Mesendoderm (in vitro differentiated cells): ENCODE data around the gene TCEAL4.
"Not testable (repeated sequence)": the region's sequence is repeated elsewhere in the genome, so short reads cannot be mapped to it uniquely, and the experiment has no call there.

ENCODE experiments used
- DNase-seq: peaks from one replicate; pipeline ENCODE4 v3.0.0; 2013
- H2AK5ac ChIP-seq: 2 replicates; pipeline ENCODE4 v1.6.1; 2013; ENCODE audit warnings: low read length, inconsistent platforms
- H2BK120ac ChIP-seq: 2 replicates; pipeline ENCODE4 v1.6.1; 2013; ENCODE audit warnings: low read depth, mild to moderate bottlenecking, low read length, moderate library complexity, mixed read lengths
- H2BK15ac ChIP-seq: replicated peaks from 2 replicates; pipeline ENCODE4 v1.6.1; 2013; ENCODE audit warnings: low read depth, mild to moderate bottlenecking, moderate library complexity
- H2BK5ac ChIP-seq: 2 replicates; pipeline ENCODE4 v1.6.1; 2013; ENCODE audit warnings: low read length, inconsistent platforms
- H3K18ac ChIP-seq: 2 replicates; pipeline ENCODE4 v1.6.1; 2013; ENCODE audit warnings: mild to moderate bottlenecking, low read length, mixed read lengths
- H3K23ac ChIP-seq: one replicate; pipeline ENCODE4 v1.6.1; 2013; ENCODE audit warnings: low read length
- H3K27ac ChIP-seq: 2 replicates; pipeline ENCODE4 v1.5.1; 2013; ENCODE audit warnings: low read depth, mild to moderate bottlenecking, inconsistent platforms, low read length, moderate library complexity
- H3K27me3 ChIP-seq: 2 replicates; pipeline ENCODE4 v1.6.1; 2013; ENCODE audit warnings: low read length, control low read depth, mild to moderate bottlenecking, inconsistent platforms; ENCODE audit not compliant: insufficient read depth, poor library complexity
- H3K36me3 ChIP-seq: 2 replicates; pipeline ENCODE4 v1.6.1; 2013; ENCODE audit warnings: low read length, inconsistent platforms; ENCODE audit not compliant: control insufficient read depth, insufficient read depth
- H3K4ac ChIP-seq: one replicate; pipeline ENCODE4 v1.6.1; 2013; ENCODE audit warnings: low read depth, mild to moderate bottlenecking, low read length, moderate library complexity
- H3K4me1 ChIP-seq: 2 replicates; pipeline ENCODE4 v1.6.1; 2013; ENCODE audit warnings: low read depth, low read length, inconsistent platforms; ENCODE audit not compliant: control insufficient read depth
- H3K4me2 ChIP-seq: 2 replicates; pipeline ENCODE4 v1.6.1; 2013; ENCODE audit warnings: low read length
- H3K4me3 ChIP-seq: 2 replicates; pipeline ENCODE4 v1.5.1; 2013; ENCODE audit warnings: mild to moderate bottlenecking, low read length
- H3K56ac ChIP-seq: one replicate; pipeline ENCODE4 v1.6.1; 2013; ENCODE audit warnings: low read length
- H3K79me1 ChIP-seq: 2 replicates; pipeline ENCODE4 v1.6.1; 2013; ENCODE audit warnings: low read length, inconsistent platforms
- H3K79me2 ChIP-seq: 2 replicates; pipeline ENCODE4 v1.6.1; 2013; ENCODE audit warnings: mild to moderate bottlenecking, low read length; ENCODE audit not compliant: control insufficient read depth, insufficient read depth
- H3K9ac ChIP-seq: 2 replicates; pipeline ENCODE4 v1.6.1; 2013; ENCODE audit warnings: low read length, inconsistent platforms
- H4K5ac ChIP-seq: one replicate; pipeline ENCODE4 v1.6.1; 2013; ENCODE audit warnings: low read length
- H4K8ac ChIP-seq: one replicate; pipeline ENCODE4 v1.6.1; 2013; ENCODE audit warnings: low read depth, mild to moderate bottlenecking, control low read depth, low read length, moderate library complexity
- WGBS: extraction: QIAGEN DNeasy Blood & Tissue Kit; methylation state at CpG from one replicate; pipeline ENCODE4 v1.1.7; 2013; ENCODE audit warnings: low lambda C conversion rate, missing lambda C conversion rate; ENCODE audit not compliant: insufficient coverage; ENCODE audit errors: extremely low coverage; 5-methylcytosine and 5-hydroxymethylcytosine counted together

TCEAL4 gene

DNA sequence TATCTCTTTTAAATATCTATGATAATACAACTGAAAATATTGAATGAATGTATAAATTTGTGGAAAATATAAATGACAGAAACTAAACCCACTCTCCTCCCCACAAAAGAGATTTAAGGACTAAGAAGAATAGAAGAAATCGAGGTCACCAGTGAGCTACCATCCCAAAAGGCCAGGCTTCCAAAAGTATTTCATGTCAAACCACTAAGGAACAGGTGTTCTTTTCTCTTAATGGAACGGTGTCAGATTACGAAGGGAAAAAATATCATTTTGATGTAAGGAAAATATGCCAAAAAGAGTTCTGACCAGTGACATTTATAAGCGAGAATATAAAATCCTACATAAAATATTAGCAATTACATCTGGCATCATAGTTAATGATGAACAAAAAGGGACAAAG, 13.6 kb upstream of the TCEAL4 start:
- no peak overlapping the region for H3K27ac ChIP-seq
- no peaks in the 10 kb centered on the region for H3K4me1 ChIP-seq
- H3K79me1 ChIP-seq, result no peaks in the 10 kb centered on the region
- no peak overlapping the region for H2AK5ac ChIP-seq
- H3K79me2 ChIP-seq, result no peaks in the 10 kb centered on the region
- H4K5ac ChIP-seq, result no peak overlapping the region
- no peak overlapping the region for H3K4me2 ChIP-seq
- H2BK5ac ChIP-seq, result no peak overlapping the region
- H3K18ac ChIP-seq, result no peak overlapping the region
- H3K23ac ChIP-seq, result no peak overlapping the region
- H3K4ac ChIP-seq, result no peak overlapping the region
- no peak overlapping the region for H4K8ac ChIP-seq
- no peak overlapping the region for H3K4me3 ChIP-seq
- H3K56ac ChIP-seq, result no peak overlapping the region
- WGBS, result no CpG with 5 or more reads among the region's 4 CpGs
- DNase-seq, result no peak
- no peak overlapping the region for H2BK15ac ChIP-seq
- no peaks in the 10 kb centered on the region for H3K27me3 ChIP-seq
- no peak overlapping the region for H3K9ac ChIP-seq
- no peak overlapping the region for H2BK120ac ChIP-seq
- no peaks in the 10 kb centered on the region for H3K36me3 ChIP-seq

DNA sequence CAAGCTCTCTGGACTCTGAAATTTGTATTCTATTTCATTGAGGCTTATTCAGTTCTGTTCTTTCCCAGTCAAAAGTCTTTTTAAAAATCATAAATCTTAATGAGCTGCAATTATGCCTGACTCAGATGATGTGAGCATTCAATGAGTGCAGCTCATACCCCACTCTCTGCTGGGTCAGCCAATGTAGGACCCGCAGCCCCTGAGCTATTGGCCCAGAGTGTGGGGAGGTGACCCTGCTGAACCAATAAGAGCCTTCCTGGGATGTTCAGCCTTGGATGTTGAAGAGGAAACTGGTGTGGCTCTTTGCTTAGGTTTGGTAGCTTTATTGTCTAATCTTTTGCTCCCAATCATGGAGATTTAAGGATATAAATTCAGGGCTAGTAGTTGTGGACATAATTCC, 12.1 kb upstream of the TCEAL4 start:
- Histone ChIP-seq H3K79me1 (no peaks in the 10 kb centered on the region), H3K27ac (no peak overlapping the region), H3K23ac (no peak overlapping the region), H4K8ac (no peak overlapping the region), H3K56ac (no peak overlapping the region), H3K4ac (no peak overlapping the region), H3K36me3 (no peaks in the 10 kb centered on the region), H3K79me2 (no peaks in the 10 kb centered on the region), H3K4me2 (no peak overlapping the region), H2AK5ac (no peak overlapping the region), H3K27me3 (no peaks in the 10 kb centered on the region), H3K9ac (no peak overlapping the region), H2BK15ac (no peak overlapping the region), H3K4me3 (no peak overlapping the region), H2BK120ac (no peak overlapping the region), H4K5ac (no peak overlapping the region), H3K4me1 (no peaks in the 10 kb centered on the region), H3K18ac (no peak overlapping the region), H2BK5ac (no peak overlapping the region)
- no peak for DNase-seq
- no CpG with 5 or more reads among the region's 1 CpG for WGBS

DNA sequence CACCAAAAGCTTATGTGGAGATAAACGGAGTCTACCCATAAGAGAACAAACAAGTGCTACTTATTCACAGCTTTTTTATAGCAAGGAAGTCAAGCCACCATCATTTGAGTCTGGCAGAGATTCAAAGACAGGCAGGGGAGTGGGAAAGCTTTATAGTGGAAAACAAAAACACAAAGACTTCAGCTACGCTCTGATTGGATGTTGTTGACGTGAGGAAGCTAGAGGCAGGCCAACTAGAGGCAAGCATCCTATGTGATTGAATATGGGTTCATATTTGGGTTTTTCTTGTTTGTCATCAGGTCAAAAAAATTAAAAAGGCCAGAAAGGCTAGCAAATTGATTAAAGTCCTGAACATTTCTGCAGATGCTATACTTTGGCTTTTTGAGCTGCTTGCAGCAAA, 719 bp upstream of the TCEAL4 start:
- no peak overlapping the region for H2BK120ac ChIP-seq
- no peak overlapping the region for H2AK5ac ChIP-seq
- H3K4ac ChIP-seq, result no peak overlapping the region
- H3K27ac ChIP-seq, result no peak overlapping the region
- no peaks in the 10 kb centered on the region for H3K79me2 ChIP-seq
- H3K4me2 ChIP-seq, result no peak overlapping the region
- no peak for DNase-seq
- no peak overlapping the region for H2BK15ac ChIP-seq
- H3K23ac ChIP-seq, result no peak overlapping the region
- H3K4me3 ChIP-seq, result no peak overlapping the region
- H3K27me3 ChIP-seq, result no peaks in the 10 kb centered on the region
- no peak overlapping the region for H4K8ac ChIP-seq
- no CpG with 5 or more reads among the region's 3 CpGs for WGBS
- H3K36me3 ChIP-seq, result no peaks in the 10 kb centered on the region
- H3K9ac ChIP-seq, result no peak overlapping the region
- no peak overlapping the region for H3K56ac ChIP-seq
- H3K18ac ChIP-seq, result no peak overlapping the region
- no peaks in the 10 kb centered on the region for H3K4me1 ChIP-seq
- H2BK5ac ChIP-seq, result no peak overlapping the region
- no peaks in the 10 kb centered on the region for H3K79me1 ChIP-seq
- no peak overlapping the region for H4K5ac ChIP-seq

DNA sequence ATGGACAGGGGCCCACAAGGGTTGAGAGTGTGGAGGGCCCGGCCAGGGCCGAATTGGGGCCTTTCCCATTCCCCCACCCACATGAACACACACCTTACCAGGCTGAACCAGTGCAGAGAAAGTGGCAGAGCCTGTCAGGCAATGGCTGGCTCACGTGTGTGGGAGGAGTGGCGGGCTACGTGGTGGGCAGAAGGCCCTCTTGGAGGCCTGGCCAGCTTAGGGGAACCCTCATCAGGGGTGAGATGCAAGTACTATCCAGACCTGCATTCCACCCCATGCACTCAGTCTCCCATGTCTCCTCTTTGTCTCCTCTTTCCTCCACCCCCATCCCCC, 965 bp downstream of the TCEAL4 start:
- no CpG with 5 or more reads among the region's 5 CpGs for WGBS
- DNase-seq, result no peak
- Histone ChIP-seq H2BK15ac (no peak overlapping the region), H3K36me3 (no peaks in the 10 kb centered on the region), H3K27me3 (no peaks in the 10 kb centered on the region), H3K4me2 (peak overlapping the region; percentile 29), H3K4me3 (peak overlapping the region; percentile 67), H4K5ac (no peak overlapping the region), H3K79me1 (no peaks in the 10 kb centered on the region), H3K4ac (no peak overlapping the region), H3K27ac (no peak overlapping the region), H3K23ac (no peak overlapping the region), H2BK5ac (no peak overlapping the region), H2AK5ac (no peak overlapping the region), H3K79me2 (no peaks in the 10 kb centered on the region), H3K9ac (peak overlapping the region; percentile 86), H3K56ac (peak overlapping the region; percentile 89), H2BK120ac (no peak overlapping the region), H4K8ac (no peak overlapping the region), H3K4me1 (no peaks in the 10 kb centered on the region), H3K18ac (no peak overlapping the region)

DNA sequence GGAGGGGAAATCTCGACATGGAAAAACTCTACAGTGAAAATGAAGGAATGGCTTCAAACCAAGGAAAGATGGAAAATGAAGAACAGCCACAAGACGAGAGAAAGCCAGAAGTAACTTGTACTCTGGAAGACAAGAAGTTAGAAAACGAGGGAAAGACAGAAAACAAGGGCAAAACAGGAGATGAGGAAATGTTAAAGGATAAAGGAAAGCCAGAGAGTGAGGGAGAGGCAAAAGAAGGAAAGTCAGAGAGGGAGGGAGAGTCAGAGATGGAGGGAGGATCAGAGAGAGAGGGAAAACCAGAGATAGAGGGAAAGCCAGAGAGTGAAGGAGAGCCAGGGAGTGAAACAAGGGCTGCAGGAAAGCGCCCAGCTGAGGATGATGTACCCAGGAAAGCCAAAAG, 1.3 kb downstream of the TCEAL4 start:
- Histone ChIP-seq H2AK5ac (no peak overlapping the region), H3K27me3 (no peaks in the 10 kb centered on the region), H2BK5ac (no peak overlapping the region), H4K5ac (no peak overlapping the region), H3K4me2 (no peak overlapping the region), H3K23ac (no peak overlapping the region), H4K8ac (no peak overlapping the region), H3K4me3 (no peak overlapping the region), H3K18ac (no peak overlapping the region), H3K79me2 (no peaks in the 10 kb centered on the region), H3K9ac (no peak overlapping the region), H3K36me3 (no peaks in the 10 kb centered on the region), H3K56ac (peak overlapping the region; percentile 89), H3K79me1 (no peaks in the 10 kb centered on the region), H2BK120ac (no peak overlapping the region), H2BK15ac (no peak overlapping the region), H3K4ac (no peak overlapping the region), H3K4me1 (no peaks in the 10 kb centered on the region), H3K27ac (no peak overlapping the region)
- no CpG with 5 or more reads among the region's 4 CpGs for WGBS
- DNase-seq, result no peak

DNA sequence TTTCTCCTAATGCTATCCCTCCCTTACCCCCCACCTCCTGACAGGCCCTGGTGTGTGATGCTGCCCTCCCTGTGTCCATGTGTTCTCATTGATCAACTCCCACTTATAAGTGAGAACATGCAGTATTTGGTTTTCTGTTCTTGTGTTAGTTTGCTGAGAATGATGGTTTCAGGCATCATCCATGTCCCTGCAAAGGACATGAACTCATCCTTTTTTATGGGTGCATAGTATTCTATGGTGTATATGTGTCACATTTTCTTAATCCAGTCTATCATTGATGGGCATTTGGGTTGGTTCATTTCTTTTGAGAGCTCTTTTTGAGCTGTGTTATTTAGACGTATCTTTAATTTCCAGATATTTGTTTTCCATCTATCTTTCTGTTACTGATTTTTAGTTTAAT, 7.0 kb downstream of the TCEAL4 start:
- DNase-seq, H2BK15ac ChIP-seq, H3K4me1 ChIP-seq, H4K5ac ChIP-seq, H3K27me3 ChIP-seq, H4K8ac ChIP-seq, H3K56ac ChIP-seq, H2AK5ac ChIP-seq, H2BK5ac ChIP-seq, H3K9ac ChIP-seq, H3K18ac ChIP-seq, H3K4me2 ChIP-seq, H3K4me3 ChIP-seq, H3K27ac ChIP-seq, H2BK120ac ChIP-seq, H3K4ac ChIP-seq, H3K79me1 ChIP-seq, H3K36me3 ChIP-seq, H3K23ac ChIP-seq, H3K79me2 ChIP-seq: not testable (repeated sequence)
- WGBS, result no CpG with 5 or more reads among the region's 1 CpG
